BLaER1 treated with 17β-estradiol and CSF1 and Interleukin-3, amounts not matched to agents 10 nM and 100 nM (cell line): ENCODE results near the gene FKTN.

Experiments used
- H3K27ac ChIP-seq, 11 experiments: shearing (Covaris generic); formaldehyde crosslinking; 2 replicates each; pipeline ENCODE4 v1.8.1; 2022
- H3K27me3 ChIP-seq, 11 experiments: shearing (Covaris generic); formaldehyde crosslinking; 2 replicates each; pipeline ENCODE4 v1.8.1; 2022
- H3K36me3 ChIP-seq, 11 experiments: shearing (Covaris generic); formaldehyde crosslinking; 2 replicates each; pipeline ENCODE4 v1.8.1; 2022
- H3K4me1 ChIP-seq, 10 experiments: shearing (Covaris generic); formaldehyde crosslinking; 2 replicates each; pipeline ENCODE4 v1.8.1; 2022
- H3K4me2 ChIP-seq, 11 experiments: shearing (Covaris generic); formaldehyde crosslinking; 2 replicates each; pipeline ENCODE4 v1.8.1; 2022
- H3K4me3 ChIP-seq, 10 experiments: shearing (Covaris generic); formaldehyde crosslinking; 2 replicates each; pipeline ENCODE4 v1.8.1; 2022
- H3K9ac ChIP-seq, 11 experiments: shearing (Covaris generic); formaldehyde crosslinking; 2 replicates each; pipeline ENCODE4 v1.8.1; 2022
- H3K9me3 ChIP-seq, 11 experiments: shearing (Covaris generic); formaldehyde crosslinking; replicated peaks in 1 of 11; 2 replicates each; pipeline ENCODE4 v1.8.1; 2022
- H4K20me1 ChIP-seq, 11 experiments: shearing (Covaris generic); formaldehyde crosslinking; 2 replicates each; pipeline ENCODE4 v1.8.1; 2022
- Cebpa-rat ChIP-seq, 11 experiments: shearing (Covaris generic); IDR thresholded peaks; 2 replicates each; pipeline ENCODE4 v1.8.1; 2022

The FKTN gene

DNA sequence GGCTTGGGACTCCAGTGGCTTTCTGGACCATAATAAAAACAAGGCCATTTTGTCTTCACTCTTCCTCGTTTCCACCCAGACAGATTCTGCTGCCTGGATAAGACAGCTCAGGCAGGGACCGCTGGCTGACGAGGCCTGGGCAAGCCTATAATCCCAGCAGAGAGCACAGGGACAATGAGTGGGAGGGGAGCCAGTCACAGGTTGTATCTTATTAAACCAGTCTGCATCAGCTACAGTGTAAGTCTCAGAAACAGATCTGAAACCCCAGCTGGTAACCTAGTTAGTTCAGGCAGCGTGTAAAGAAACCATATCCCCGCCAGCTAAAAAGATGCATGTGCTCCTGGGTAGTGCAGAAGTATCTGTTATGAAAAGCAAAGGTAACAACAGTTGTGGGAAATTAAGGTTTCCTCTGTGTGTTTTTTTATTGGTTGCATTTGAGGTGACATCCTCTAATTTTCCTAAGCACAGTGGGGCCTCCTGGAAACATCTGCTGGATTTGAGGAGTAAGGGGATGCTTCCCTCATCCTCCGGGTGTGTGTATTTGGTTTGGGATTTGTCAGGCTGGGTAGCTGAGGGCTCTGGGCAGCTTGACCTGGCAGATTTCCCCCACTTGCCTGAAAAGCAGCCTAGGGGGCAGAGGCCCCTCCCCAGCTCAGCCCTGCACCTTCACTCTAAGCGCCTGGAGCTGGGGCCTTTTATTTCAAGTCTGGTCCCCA is 89.1 kb downstream of the FKTN start:
- Histone ChIP-seq H3K4me2 (peak overlapping the region in 2 of 11 experiments; percentile 8 to 31; a peak in 3 of 22 replicates), H3K9me3 (peaks cover 0 to 8% (median 0%) of the 10 kb centered on the region in 11 experiments; a peak in 3 of 22 replicates), H3K4me1 (peaks cover 0 to 10% (median 3%) of the 10 kb centered on the region in 10 experiments; a peak in 6 of 20 replicates), H3K27me3 (no peaks in the 10 kb centered on the region), H3K9ac (no peak overlapping the region), H3K4me3 (no peak overlapping the region), H4K20me1 (no peaks in the 10 kb centered on the region), H3K27ac (no peak overlapping the region), H3K36me3 (peaks cover 0 to 10% (median 0%) of the 10 kb centered on the region in 11 experiments; a peak in 1 of 22 replicates)
- no peak for TF ChIP-seq Cebpa-rat (IDR thresholded peaks at IDR 0.05)

GRCh38 chr9:105647595-105648349 is 89.8 kb downstream of the FKTN start:
- Histone ChIP-seq H3K9me3 (peaks cover 0 to under 1% (median 0%) of the 10 kb centered on the region in 11 experiments; a peak in 1 of 22 replicates), H4K20me1 (no peaks in the 10 kb centered on the region), H3K4me3 (no peak overlapping the region), H3K27ac (no peak overlapping the region), H3K9ac (no peak overlapping the region), H3K36me3 (peaks cover 0 to 3% (median 0%) of the 10 kb centered on the region in 11 experiments; a peak in 1 of 22 replicates), H3K27me3 (no peaks in the 10 kb centered on the region), H3K4me1 (peaks cover 0 to 10% (median 3%) of the 10 kb centered on the region in 10 experiments; a peak in 6 of 20 replicates), H3K4me2 (peak overlapping the region in 2 of 11 experiments; percentile 8 to 31; a peak in 3 of 22 replicates)
- TF ChIP-seq Cebpa-rat (IDR thresholded peaks at IDR 0.05), result no peak

GRCh38 chr9:105651806-105652205 is 93.9 kb downstream of the FKTN start:
- H3K4me2 ChIP-seq, result no peak overlapping the region
- no peaks in the 10 kb centered on the region for H3K36me3 ChIP-seq

GRCh38 chr9:105656131-105656921 is 98.4 kb downstream of the FKTN start:
- H3K9me3 ChIP-seq, result no peaks in the 10 kb centered on the region
- TF ChIP-seq Cebpa-rat (IDR thresholded peaks at IDR 0.05), result no peak
- H3K36me3 ChIP-seq, result no peaks in the 10 kb centered on the region
- H3K27ac ChIP-seq, result no peak overlapping the region
- H3K4me1 ChIP-seq, result peaks cover 0 to 11% (median 8%) of the 10 kb centered on the region in 10 experiments; a peak in 10 of 20 replicates
- H3K9ac ChIP-seq, result peak overlapping the region in 5 of 11 experiments; percentile 11 to 30 (median 29); a peak in 2 of 22 replicates
- H3K27me3 ChIP-seq, result peaks cover 32 to 51% (median 45%) of the 10 kb centered on the region in 11 experiments
- H3K4me2 ChIP-seq, result peak overlapping the region; percentile 65 to 92 (median 79)
- peak overlapping the region; percentile 43 to 66 (median 52) for H3K4me3 ChIP-seq
- peaks cover 0 to 11% (median 0%) of the 10 kb centered on the region in 11 experiments; a peak in 1 of 22 replicates for H4K20me1 ChIP-seq

More at GRCh38 chr9:105651806-105652205, 93.9 kb downstream of the FKTN start:
- Histone ChIP-seq H3K27ac (no peak overlapping the region), H3K9me3 (no peaks in the 10 kb centered on the region), H4K20me1 (0 out of 22 replicates have a peak, but pooled peaks cover 0 to 11% (median 0%) of the 10 kb centered on the region in 11 experiments), H3K9ac (no peak overlapping the region), H3K27me3 (peaks cover 21 to 32% (median 28%) of the 10 kb centered on the region in 11 experiments), H3K4me1 (peaks cover 3 to 20% (median 10%) of the 10 kb centered on the region in 10 experiments; a peak in 12 of 20 replicates), H3K4me3 (no peak overlapping the region)
- no peak for TF ChIP-seq Cebpa-rat (IDR thresholded peaks at IDR 0.05)

DNA sequence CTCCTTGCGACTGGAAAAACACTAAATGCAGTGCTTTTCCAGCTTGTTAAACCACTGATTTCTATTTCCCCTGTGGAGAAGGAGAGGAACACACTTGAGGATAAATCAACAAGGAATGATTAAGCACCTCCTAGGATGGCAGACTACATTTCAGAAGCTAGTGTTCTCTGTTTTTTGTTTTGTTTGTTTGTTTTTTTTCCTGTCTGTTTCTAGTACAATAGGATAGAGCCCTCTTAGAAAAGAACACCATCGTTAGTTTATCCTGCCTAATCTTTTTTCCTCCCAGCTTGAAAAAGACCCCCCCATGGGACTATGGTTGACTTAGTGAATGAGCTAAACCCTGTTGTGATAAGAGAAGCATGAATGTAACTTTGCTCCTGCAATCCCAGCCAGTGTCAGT is 100.4 kb downstream of the FKTN start:
- H3K9ac ChIP-seq, result no peak overlapping the region
- H3K9me3 ChIP-seq, result no peaks in the 10 kb centered on the region
- TF ChIP-seq Cebpa-rat (IDR thresholded peaks at IDR 0.05), result no peak
- peaks cover 32 to 51% (median 45%) of the 10 kb centered on the region in 11 experiments for H3K27me3 ChIP-seq
- no peak overlapping the region for H3K4me3 ChIP-seq
- no peak overlapping the region for H3K4me2 ChIP-seq
- H3K27ac ChIP-seq, result no peak overlapping the region
- H3K4me1 ChIP-seq, result peaks cover 0 to 12% (median 9%) of the 10 kb centered on the region in 10 experiments; a peak in 10 of 20 replicates
- H3K36me3 ChIP-seq, result no peaks in the 10 kb centered on the region
- peaks cover 0 to 11% (median 0%) of the 10 kb centered on the region in 11 experiments; a peak in 1 of 22 replicates for H4K20me1 ChIP-seq

- H3K4me2 ChIP-seq, result no peak overlapping the region
- H3K27ac ChIP-seq, result no peak overlapping the region
- H3K9ac ChIP-seq, result no peak overlapping the region
- no peak overlapping the region for H3K4me3 ChIP-seq
- no peaks in the 10 kb centered on the region for H3K9me3 ChIP-seq
- peaks cover 0 to 9% (median 7%) of the 10 kb centered on the region in 10 experiments; a peak in 10 of 20 replicates for H3K4me1 ChIP-seq
- peaks cover 18 to 30% (median 25%) of the 10 kb centered on the region in 11 experiments for H3K27me3 ChIP-seq
- H3K36me3 ChIP-seq, result no peaks in the 10 kb centered on the region
- no peak for TF ChIP-seq Cebpa-rat (IDR thresholded peaks at IDR 0.05)
- peaks cover 0 to 7% (median 0%) of the 10 kb centered on the region in 11 experiments; a peak in 1 of 22 replicates for H4K20me1 ChIP-seq
These were observed 103.1 kb downstream of the FKTN start for GRCh38 chr9:105661011-105661410.

DNA sequence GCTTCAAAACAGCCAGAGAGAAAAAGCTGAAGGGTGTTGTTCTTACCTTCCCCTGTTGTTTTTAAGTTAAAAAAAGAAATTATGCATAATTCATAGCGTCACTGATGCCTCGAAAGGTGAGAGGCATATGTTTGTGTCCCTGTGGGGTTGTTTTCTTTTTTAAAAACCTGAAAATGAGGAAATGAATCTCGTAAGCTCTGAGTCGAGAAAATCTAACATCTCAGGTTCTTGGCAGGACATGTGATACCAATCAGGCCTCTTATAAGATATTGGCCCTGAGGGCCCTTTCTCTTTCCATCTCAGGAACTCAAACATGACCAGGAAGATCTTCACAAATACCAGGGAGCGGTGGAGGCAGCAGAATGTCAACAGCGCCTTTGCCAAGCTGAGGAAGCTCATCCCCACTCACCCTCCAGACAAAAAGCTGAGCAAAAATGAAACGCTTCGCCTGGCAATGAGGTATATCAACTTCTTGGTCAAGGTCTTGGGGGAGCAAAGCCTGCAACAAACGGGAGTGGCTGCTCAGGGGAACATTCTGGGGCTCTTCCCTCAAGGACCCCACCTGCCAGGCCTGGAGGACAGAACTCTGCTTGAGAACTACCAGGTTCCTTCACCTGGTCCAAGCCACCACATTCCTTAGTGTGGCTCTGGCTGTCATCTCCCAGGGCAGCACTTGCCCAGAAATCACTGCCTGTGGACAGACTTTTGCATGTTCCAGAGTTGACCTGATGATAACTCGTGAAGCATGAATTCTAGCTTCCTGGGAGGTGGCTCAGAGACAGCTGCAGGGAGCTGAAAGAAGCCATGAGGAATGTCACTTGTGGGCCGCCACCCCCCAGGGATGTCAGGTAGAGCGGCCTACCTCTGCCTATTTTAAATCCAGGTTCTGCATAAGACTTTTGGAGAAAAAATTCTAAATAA is 104.5 kb downstream of the FKTN start, which contains the start of gene TAL2:
TAL2 (plus strand) TSS at position 274 of the 921 bp plus-strand sequence; CDS start at position 314, 40 bp downstream.
- TF ChIP-seq Cebpa-rat (IDR thresholded peaks at IDR 0.05), result no peak
- no peak within 1 kb of the TSS for H3K4me2 ChIP-seq
- 0 out of 20 replicates have a peak, but pooled peaks cover 0 to 5% (median 0%) of the 10 kb centered on the region in 10 experiments for H3K4me1 ChIP-seq
- H3K9ac ChIP-seq, result no peak within 1 kb of the TSS
- H3K27ac ChIP-seq, result no peak within 1 kb of the TSS
- no peaks in the 10 kb centered on the region; a peak in 1 of 22 replicates for H4K20me1 ChIP-seq
- peaks cover 4 to 16% (median 10%) of the 10 kb centered on the region in 11 experiments for H3K27me3 ChIP-seq
- no peak within 1 kb of the TSS for H3K4me3 ChIP-seq
- no peaks in the 10 kb centered on the region for H3K36me3 ChIP-seq
- H3K9me3 ChIP-seq, result no peaks in the 10 kb centered on the region
